ENCODE results near the gene SAP30L. TPM values are rescaled to one million over a fixed set of nuclear protein-coding genes. Genes with fewer than 3 reads are reported as not detected.

SAP30L gene
- total RNA-seq, 1 donor from 2014 or later = 43.2 TPM

- peak; percentile 40 for DNase-seq
Observed at GRCh38 chr5:154506716-154507080, 60.9 kb downstream of the SAP30L start.

GRCh38 chr5:154508114-154508513 is 62.3 kb downstream of the SAP30L start:
- ATAC-seq (no peak), DNase-seq (peak; percentile 15)
- Histone ChIP-seq H3K27me3 (no peaks in the 10 kb centered on the region), H3K27ac (no peak overlapping the region), H3K9me3 (no peaks in the 10 kb centered on the region), H3K36me3 (no peaks in the 10 kb centered on the region), H3K4me3 (no peak overlapping the region), H3K4me1 (no peaks in the 10 kb centered on the region)
- TF ChIP-seq, protein P1, sequence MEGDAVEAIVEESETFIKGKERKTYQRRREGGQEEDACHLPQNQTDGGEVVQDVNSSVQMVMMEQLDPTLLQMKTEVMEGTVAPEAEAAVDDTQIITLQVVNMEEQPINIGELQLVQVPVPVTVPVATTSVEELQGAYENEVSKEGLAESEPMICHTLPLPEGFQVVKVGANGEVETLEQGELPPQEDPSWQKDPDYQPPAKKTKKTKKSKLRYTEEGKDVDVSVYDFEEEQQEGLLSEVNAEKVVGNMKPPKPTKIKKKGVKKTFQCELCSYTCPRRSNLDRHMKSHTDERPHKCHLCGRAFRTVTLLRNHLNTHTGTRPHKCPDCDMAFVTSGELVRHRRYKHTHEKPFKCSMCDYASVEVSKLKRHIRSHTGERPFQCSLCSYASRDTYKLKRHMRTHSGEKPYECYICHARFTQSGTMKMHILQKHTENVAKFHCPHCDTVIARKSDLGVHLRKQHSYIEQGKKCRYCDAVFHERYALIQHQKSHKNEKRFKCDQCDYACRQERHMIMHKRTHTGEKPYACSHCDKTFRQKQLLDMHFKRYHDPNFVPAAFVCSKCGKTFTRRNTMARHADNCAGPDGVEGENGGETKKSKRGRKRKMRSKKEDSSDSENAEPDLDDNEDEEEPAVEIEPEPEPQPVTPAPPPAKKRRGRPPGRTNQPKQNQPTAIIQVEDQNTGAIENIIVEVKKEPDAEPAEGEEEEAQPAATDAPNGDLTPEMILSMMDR (IDR thresholded peaks at IDR 0.05) = no peak
- intact Hi-C loops (cut with DNase I) = no loop called here

More at GRCh38 chr5:154506716-154507080, 60.9 kb downstream of the SAP30L start:
- no peaks in the 10 kb centered on the region for H3K4me1 ChIP-seq
- TF ChIP-seq, protein P1 (IDR thresholded peaks at IDR 0.05) = no peak
- H3K27ac ChIP-seq = no peak overlapping the region
- ATAC-seq = no peak
- intact Hi-C loops (cut with DNase I) = no loop called here
- H3K36me3 ChIP-seq = no peaks in the 10 kb centered on the region
- no peaks in the 10 kb centered on the region for H3K27me3 ChIP-seq
- no peak overlapping the region for H3K4me3 ChIP-seq
- H3K9me3 ChIP-seq = no peaks in the 10 kb centered on the region

GRCh38 chr5:154509784-154510555 is 64.2 kb downstream of the SAP30L start:
- no peaks in the 10 kb centered on the region for H3K4me1 ChIP-seq
- H3K27ac ChIP-seq = no peak overlapping the region
- H3K4me3 ChIP-seq = no peak overlapping the region
- peak; percentile 7 for DNase-seq
- no peaks in the 10 kb centered on the region for H3K36me3 ChIP-seq
- H3K27me3 ChIP-seq = no peaks in the 10 kb centered on the region
- ATAC-seq = no peak
- intact Hi-C loops (cut with DNase I) = no loop called here
- no peaks in the 10 kb centered on the region for H3K9me3 ChIP-seq
- TF ChIP-seq, protein P1 (IDR thresholded peaks at IDR 0.05) = no peak

Other genes starting within 250 kb of the SAP30L start
- gene HAND1, start 32.2 kb downstream of the SAP30L start, total RNA-seq = not detected

All from upper lobe of right lung (tissue), 1 donor.